HCT116 (cell line): Measurements from ENCODE around the gene FRY. TPM values are rescaled to one million over a fixed set of nuclear protein-coding genes. Genes with fewer than 3 reads are reported as not detected.

Experiments used
- ATAC-seq: fragments of 200-7000 bp; cut with Tn5 transposase; 2 replicates; pipeline ENCODE4 v1.9.1; 2020; ENCODE audit warnings: mild to moderate bottlenecking, moderate library complexity
- BruUV-seq: library from RNA; stranded (reverse); fragments of 400-500 nt; replicated peaks from 2 replicates; lab custom pipeline; 2021; lab: Mats Ljungman, UMichigan
- CTCF ChIA-PET: fragments of 300-600 bp; sonication (Branson Sonifier 250); formaldehyde crosslinking; loops from one replicate; lab custom pipeline; 2021; ENCODE audit warnings: antibody characterized with exemption; lab: Charles Lee
- POLR2A ChIA-PET: fragments of 300-600, 350-600 bp; sonication (Branson Sonifier 250); formaldehyde crosslinking; loops from one replicate; lab custom pipeline; 2021; ENCODE audit warnings: antibody characterized with exemption; lab: Charles Lee
- RAD21 ChIA-PET, 2 experiments: fragments of 300-600 bp; sonication (Branson Sonifier 250); formaldehyde crosslinking; loops; one replicate each; lab custom pipeline; 2023; ENCODE audit warnings: low total read pairs in 2 of 2; ENCODE audit not compliant: uncharacterized antibody in 2 of 2, unreplicated experiment in 2 of 2, low non-redundant PET in 1 of 2; lab: Charles Lee
- DNase-seq: peaks from one replicate; pipeline ENCODE4 v3.0.0-alpha.2; 2010; ENCODE audit warnings: low read depth, low spot score
- H2AFZ ChIP-seq: fragments of 200-600 bp; shearing (Covaris generic), sonication (generic); 2 replicates; pipeline ENCODE4 v1.6.1; 2017; ENCODE audit warnings: low read depth, mixed run types, mixed read lengths, antibody characterized with exemption, low read length; ENCODE audit not compliant: poor library complexity, severe bottlenecking
- H3K27ac ChIP-seq: 2 replicates; pipeline ENCODE4 v1.5.1; 2012; ENCODE audit warnings: low read depth, low read length
- H3K27me3 ChIP-seq: fragments of 200-600 bp; sonication (generic); 2 replicates; pipeline ENCODE4 v1.6.1; 2016; ENCODE audit warnings: mixed run types, low read length, mixed read lengths; ENCODE audit not compliant: insufficient read depth
- H3K36me3 ChIP-seq, 2 experiments: fragments of 200-500 bp in 1 of 2; fragments of 200-600 bp in 1 of 2; sonication (Bioruptor generic) in 1 of 2; sonication (generic) in 1 of 2; 2 replicates each; pipeline versions ENCODE4 v1.5.1 to v1.6.1; 2014 to 2016; ENCODE audit warnings: low read length in 2 of 2, inconsistent platforms in 1 of 2, mixed read lengths in 1 of 2, mixed run types in 1 of 2; ENCODE audit not compliant: insufficient read depth in 2 of 2, control insufficient read depth in 1 of 2
- H3K4me1 ChIP-seq, 2 experiments: fragments of 200-600 bp in 1 of 2; sonication (generic) in 1 of 2; 2 replicates each; pipeline versions ENCODE4 v1.5.1 to v1.6.1; 2012 to 2017; ENCODE audit warnings: low read length in 2 of 2, inconsistent platforms in 1 of 2, mild to moderate bottlenecking in 1 of 2, mixed read lengths in 1 of 2, mixed run types in 1 of 2, moderate library complexity in 1 of 2; ENCODE audit not compliant: insufficient read depth in 2 of 2, control insufficient read depth in 1 of 2
- H3K4me2 ChIP-seq: fragments of 200-600 bp; sonication (generic); 2 replicates; pipeline ENCODE4 v1.6.1; 2017; ENCODE audit warnings: mixed run types, low read length, mixed read lengths
- H3K4me3 ChIP-seq, 2 experiments: fragments of 200-600 bp in 1 of 2; sonication (generic) in 1 of 2; replicated peaks in 1 of 2; 2 replicates each; pipeline ENCODE4 v1.5.1; 2011 to 2016; ENCODE audit warnings: low read length in 2 of 2, control low read depth in 1 of 2, low read depth in 1 of 2, mild to moderate bottlenecking in 1 of 2, mixed read lengths in 1 of 2, mixed run types in 1 of 2
- H3K79me2 ChIP-seq: fragments of 200-600 bp; sonication (generic); 2 replicates; pipeline ENCODE4 v1.6.1; 2017; ENCODE audit warnings: mild to moderate bottlenecking, mixed run types, low read length, moderate library complexity, mixed read lengths; ENCODE audit not compliant: insufficient read depth
- H3K9ac ChIP-seq: fragments of 200-600 bp; sonication (generic); 2 replicates; pipeline ENCODE4 v1.6.1; 2016; ENCODE audit warnings: low read length, mixed read lengths
- H3K9me2 ChIP-seq: fragments of 200-600 bp; sonication (generic), shearing (Covaris generic); 2 replicates; pipeline ENCODE4 v1.6.1; 2017; ENCODE audit warnings: mixed run types, mild to moderate bottlenecking, moderate library complexity; ENCODE audit not compliant: insufficient read depth
- H3K9me3 ChIP-seq, 2 experiments: fragments of 200-500 bp in 1 of 2; fragments of 200-600 bp in 1 of 2; sonication (Bioruptor generic) in 1 of 2; sonication (generic) in 1 of 2; 2 replicates each; pipeline ENCODE4 v1.6.1; 2014 to 2017; ENCODE audit warnings: low read length in 2 of 2, mixed read lengths in 2 of 2, inconsistent platforms in 1 of 2, low read depth in 1 of 2, mild to moderate bottlenecking in 1 of 2, mixed run types in 1 of 2, moderate library complexity in 1 of 2; ENCODE audit not compliant: control insufficient read depth in 1 of 2, insufficient read depth in 1 of 2
- H4K20me1 ChIP-seq: fragments of 200-600 bp; sonication (generic), shearing (Covaris generic); 2 replicates; pipeline ENCODE4 v1.6.1; 2017; ENCODE audit warnings: mixed run types, mild to moderate bottlenecking, moderate library complexity; ENCODE audit not compliant: insufficient read depth
- EGR1 ChIP-seq: IDR thresholded peaks from 2 replicates; pipeline ENCODE4 v1.6.1; 2012; ENCODE audit warnings: low read depth
- EZH2 ChIP-seq: fragments of 200-600 bp; sonication (generic); IDR thresholded peaks from 2 replicates; pipeline ENCODE4 v1.6.1; 2017; ENCODE audit warnings: antibody characterized with exemption, mixed run types
- FOSL1 ChIP-seq: IDR thresholded peaks from 2 replicates; pipeline ENCODE4 v1.6.1; 2012; ENCODE audit warnings: low read depth
- JUND ChIP-seq: IDR thresholded peaks from 2 replicates; pipeline ENCODE4 v1.6.1; 2012
- POLR2A ChIP-seq: IDR thresholded peaks from 2 replicates; pipeline ENCODE4 v1.7.0; 2011; ENCODE audit warnings: borderline replicate concordance; ENCODE audit not compliant: insufficient read depth, insufficient read length; ENCODE audit errors: extremely low read depth
- POLR2AphosphoS5 ChIP-seq: IDR thresholded peaks from 2 replicates; pipeline ENCODE4 v1.6.1; 2011; ENCODE audit warnings: mild to moderate bottlenecking, low read depth, low read length, moderate library complexity
- RAD21 ChIP-seq: IDR thresholded peaks from 2 replicates; pipeline ENCODE4 v1.6.1; 2012; ENCODE audit warnings: low read depth, mild to moderate bottlenecking
- SP1 ChIP-seq: IDR thresholded peaks from 2 replicates; pipeline ENCODE4 v1.6.1; 2012; ENCODE audit warnings: low read depth
- SRF ChIP-seq: IDR thresholded peaks from 2 replicates; pipeline ENCODE4 v1.6.1; 2012; ENCODE audit warnings: low read depth
- YY1 ChIP-seq: IDR thresholded peaks from 2 replicates; pipeline ENCODE4 v1.6.1; 2011; ENCODE audit warnings: low read length, low read depth, moderate library complexity, mild to moderate bottlenecking; ENCODE audit not compliant: insufficient replicate concordance; ENCODE audit errors: extremely low read depth
- ZFX ChIP-seq: fragments of 450-650 bp; IDR thresholded peaks from 2 replicates; pipeline ENCODE4 v1.6.1; 2017
- intact Hi-C: fragments of 100-400 bp; cut with micrococcal nuclease; formaldehyde crosslinking; loops from 2 replicates; pipeline ENCODE4 v1.10.0; 2022
- total RNA-seq: library from RNA; stranded (reverse); gene quantifications from one replicate; pipeline ENCODE4 v1.2.1, GENCODE V29; 2021; ENCODE audit not compliant: unreplicated experiment
- TF ChIP-seq, protein P1 (sequence below): IDR thresholded peaks from 2 replicates; pipeline ENCODE4 v1.6.1; 2012
- TF ChIP-seq, protein P2 (sequence below): IDR thresholded peaks from 2 replicates; pipeline ENCODE4 v1.6.1; 2012
- TF ChIP-seq, protein P3 (sequence below): IDR thresholded peaks from 2 replicates; pipeline ENCODE4 v1.6.1; 2011; ENCODE audit warnings: mild to moderate bottlenecking, low read length, moderate library complexity; ENCODE audit not compliant: insufficient replicate concordance; ENCODE audit errors: extremely low read depth
- TF ChIP-seq, protein P4 (sequence below), 3 experiments: fragments of 200-600 bp in 1 of 3; sonication (generic) in 1 of 3; IDR thresholded peaks in 2 of 3; conservative IDR thresholded peaks in 1 of 3; 2 replicates each; pipeline ENCODE4 v1.5.1; 2012 to 2017; ENCODE audit warnings: low read depth in 2 of 3, low read length in 2 of 3, antibody characterized with exemption in 1 of 3, borderline replicate concordance in 1 of 3, control low read depth in 1 of 3, mild to moderate bottlenecking in 1 of 3, mixed read lengths in 1 of 3, mixed run types in 1 of 3, moderate library complexity in 1 of 3; ENCODE audit not compliant: insufficient read depth in 1 of 3

Gene FRY
- total RNA-seq, 1 experiment from 2014 or later = 1.4 TPM

DNA sequence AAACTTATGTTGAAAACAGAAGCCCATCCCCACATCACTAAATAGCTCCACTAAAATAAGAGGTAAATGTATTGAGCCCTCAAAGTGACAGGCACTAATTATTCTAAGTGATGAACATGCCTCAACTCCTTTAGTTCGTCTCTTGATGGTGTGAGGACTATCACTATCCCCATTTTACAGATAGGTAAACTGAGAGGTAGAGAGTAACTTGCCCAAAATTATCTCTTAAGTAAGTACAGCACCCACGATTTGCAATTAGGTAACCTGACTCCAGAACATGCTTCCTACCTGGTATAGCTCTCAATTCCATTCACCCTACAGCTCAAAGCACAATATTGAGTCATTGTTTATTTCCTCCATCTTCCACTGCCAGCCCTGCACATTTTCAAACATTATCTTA is 270.9 kb downstream of the FRY start:
- CTCF ChIA-PET = no interaction called here
- DNase-seq (no peak), ATAC-seq (no peak)
- BruUV-seq = no TSS peak
- Histone ChIP-seq H3K9ac (no peak overlapping the region), H3K79me2 (no peaks in the 10 kb centered on the region), H4K20me1 (no peaks in the 10 kb centered on the region), H3K9me2 (no peaks in the 10 kb centered on the region), H2AFZ (no peak overlapping the region), H3K4me1 (no peaks in the 10 kb centered on the region), H3K4me3 (no peak overlapping the region), H3K4me2 (no peak overlapping the region), H3K27ac (no peak overlapping the region), H3K36me3 (no peaks in the 10 kb centered on the region), H3K27me3 (peaks cover 44% of the 10 kb centered on the region), H3K9me3 (no peaks in the 10 kb centered on the region)
- intact Hi-C loops = no loop called here
- no peak for TF ChIP-seq RAD21
- TF ChIP-seq, protein P1, sequence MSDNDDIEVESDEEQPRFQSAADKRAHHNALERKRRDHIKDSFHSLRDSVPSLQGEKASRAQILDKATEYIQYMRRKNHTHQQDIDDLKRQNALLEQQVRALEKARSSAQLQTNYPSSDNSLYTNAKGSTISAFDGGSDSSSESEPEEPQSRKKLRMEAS = no peak
- TF ChIP-seq POLR2A = no peak
- no peak for TF ChIP-seq ZFX
- TF ChIP-seq, protein P2, sequence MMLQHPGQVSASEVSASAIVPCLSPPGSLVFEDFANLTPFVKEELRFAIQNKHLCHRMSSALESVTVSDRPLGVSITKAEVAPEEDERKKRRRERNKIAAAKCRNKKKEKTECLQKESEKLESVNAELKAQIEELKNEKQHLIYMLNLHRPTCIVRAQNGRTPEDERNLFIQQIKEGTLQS = no peak
- no peak for TF ChIP-seq JUND
- TF ChIP-seq EGR1 = no peak
- TF ChIP-seq SRF = no peak
- TF ChIP-seq POLR2AphosphoS5 = no peak
- TF ChIP-seq SP1 = no peak
- TF ChIP-seq EZH2 = no peak
- TF ChIP-seq, protein P3, sequence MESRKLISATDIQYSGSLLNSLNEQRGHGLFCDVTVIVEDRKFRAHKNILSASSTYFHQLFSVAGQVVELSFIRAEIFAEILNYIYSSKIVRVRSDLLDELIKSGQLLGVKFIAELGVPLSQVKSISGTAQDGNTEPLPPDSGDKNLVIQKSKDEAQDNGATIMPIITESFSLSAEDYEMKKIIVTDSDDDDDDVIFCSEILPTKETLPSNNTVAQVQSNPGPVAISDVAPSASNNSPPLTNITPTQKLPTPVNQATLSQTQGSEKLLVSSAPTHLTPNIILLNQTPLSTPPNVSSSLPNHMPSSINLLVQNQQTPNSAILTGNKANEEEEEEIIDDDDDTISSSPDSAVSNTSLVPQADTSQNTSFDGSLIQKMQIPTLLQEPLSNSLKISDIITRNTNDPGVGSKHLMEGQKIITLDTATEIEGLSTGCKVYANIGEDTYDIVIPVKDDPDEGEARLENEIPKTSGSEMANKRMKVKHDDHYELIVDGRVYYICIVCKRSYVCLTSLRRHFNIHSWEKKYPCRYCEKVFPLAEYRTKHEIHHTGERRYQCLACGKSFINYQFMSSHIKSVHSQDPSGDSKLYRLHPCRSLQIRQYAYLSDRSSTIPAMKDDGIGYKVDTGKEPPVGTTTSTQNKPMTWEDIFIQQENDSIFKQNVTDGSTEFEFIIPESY = no peak
- TF ChIP-seq FOSL1 = no peak
- TF ChIP-seq YY1 = no peak
- TF ChIP-seq, protein P4, sequence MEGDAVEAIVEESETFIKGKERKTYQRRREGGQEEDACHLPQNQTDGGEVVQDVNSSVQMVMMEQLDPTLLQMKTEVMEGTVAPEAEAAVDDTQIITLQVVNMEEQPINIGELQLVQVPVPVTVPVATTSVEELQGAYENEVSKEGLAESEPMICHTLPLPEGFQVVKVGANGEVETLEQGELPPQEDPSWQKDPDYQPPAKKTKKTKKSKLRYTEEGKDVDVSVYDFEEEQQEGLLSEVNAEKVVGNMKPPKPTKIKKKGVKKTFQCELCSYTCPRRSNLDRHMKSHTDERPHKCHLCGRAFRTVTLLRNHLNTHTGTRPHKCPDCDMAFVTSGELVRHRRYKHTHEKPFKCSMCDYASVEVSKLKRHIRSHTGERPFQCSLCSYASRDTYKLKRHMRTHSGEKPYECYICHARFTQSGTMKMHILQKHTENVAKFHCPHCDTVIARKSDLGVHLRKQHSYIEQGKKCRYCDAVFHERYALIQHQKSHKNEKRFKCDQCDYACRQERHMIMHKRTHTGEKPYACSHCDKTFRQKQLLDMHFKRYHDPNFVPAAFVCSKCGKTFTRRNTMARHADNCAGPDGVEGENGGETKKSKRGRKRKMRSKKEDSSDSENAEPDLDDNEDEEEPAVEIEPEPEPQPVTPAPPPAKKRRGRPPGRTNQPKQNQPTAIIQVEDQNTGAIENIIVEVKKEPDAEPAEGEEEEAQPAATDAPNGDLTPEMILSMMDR (IDR thresholded peaks at IDR 0.05 in 2 of 3, conservative IDR thresholded peaks at IDR 0.05 in 1 of 3; ENCODE audit: borderline replicate concordance in 1 of 3, insufficient read depth in 1 of 3, low read depth in 2 of 3, low read length in 2 of 3) = no peak
- RAD21 ChIA-PET = no interaction called here
- POLR2A ChIA-PET = no interaction called here
